GM18868 (cell line): Measurements from ENCODE around the gene TNIP1.

Experiments used
- ATAC-seq: cut with Tn5 transposase; IDR thresholded peaks from one replicate; pipeline ENCODE4 v1.9.1; 2021; ENCODE audit warnings: mild to moderate bottlenecking, moderate library complexity; ENCODE audit not compliant: unreplicated experiment

TNIP1 gene

DNA sequence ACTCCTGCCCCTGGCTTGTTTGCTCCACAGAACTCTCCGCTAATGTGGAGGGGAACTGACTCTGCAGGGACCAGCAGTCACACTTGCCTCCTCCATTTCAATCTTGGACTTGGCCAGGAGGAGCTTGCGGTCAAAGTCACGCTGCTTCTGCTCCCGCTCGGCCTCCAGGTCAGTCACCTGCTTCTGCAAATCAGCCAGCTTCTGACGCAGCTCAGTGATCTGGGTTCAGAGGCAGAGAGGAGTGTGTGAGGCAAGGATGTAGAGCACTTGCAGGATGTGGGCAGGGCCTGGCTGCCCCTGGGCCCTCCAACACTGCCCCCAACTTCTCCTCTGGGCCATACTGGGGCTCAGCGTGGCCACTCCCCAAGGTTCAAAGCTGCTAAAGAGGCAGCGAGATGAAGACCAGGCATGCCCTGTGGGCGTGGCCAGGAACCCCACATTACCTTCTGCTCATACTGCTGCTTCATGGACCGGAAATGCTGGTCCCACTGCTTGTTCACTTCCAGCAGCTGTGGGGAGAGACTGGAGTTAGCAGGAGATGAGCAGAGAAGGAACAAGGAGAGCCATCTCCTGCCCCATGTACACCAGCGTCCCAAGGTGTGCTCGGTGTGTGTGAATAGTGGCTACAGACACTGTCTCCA lies 38.3 kb downstream of the TNIP1 start:
- ATAC-seq: no peak

- ATAC-seq: no peak
These were observed 39.1 kb downstream of the TNIP1 start for GRCh38 chr5:151041577-151042268.

- ATAC-seq: no peak
These were observed 40.6 kb downstream of the TNIP1 start for GRCh38 chr5:151040211-151040747.

GRCh38 chr5:151039665-151040064 lies 41.2 kb downstream of the TNIP1 start:
- ATAC-seq: no peak

- no peak for ATAC-seq
These were observed 42.0 kb downstream of the TNIP1 start for GRCh38 chr5:151038801-151039238.

GRCh38 chr5:151038412-151038745 lies 42.5 kb downstream of the TNIP1 start:
- ATAC-seq: no peak

- no peak for ATAC-seq
These were observed 43.0 kb downstream of the TNIP1 start for GRCh38 chr5:151037561-151038411.

DNA sequence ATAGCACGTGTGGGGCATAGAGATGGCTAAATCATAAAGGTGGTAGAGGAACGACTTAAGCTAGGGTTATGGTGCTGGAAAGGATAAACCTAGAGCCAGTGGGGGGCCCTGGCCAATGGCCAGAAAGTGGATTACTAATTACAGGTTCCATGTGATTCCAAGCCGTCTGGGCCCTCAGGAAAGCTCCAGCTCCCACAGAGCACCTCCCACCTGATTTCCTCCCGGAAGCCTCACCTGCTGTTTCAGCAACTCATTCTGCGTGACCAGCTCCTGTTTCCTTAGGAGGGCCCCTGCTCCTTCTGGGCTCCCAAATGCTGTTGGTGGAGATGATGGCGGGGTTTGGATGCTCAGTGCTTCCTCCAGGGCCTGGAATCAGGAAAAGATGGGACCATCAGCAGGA lies 44.3 kb downstream of the TNIP1 start:
- no peak for ATAC-seq

- no peak for ATAC-seq
These were observed 46.1 kb downstream of the TNIP1 start for GRCh38 chr5:151034422-151035379.

GRCh38 chr5:151033217-151033934 lies 47.5 kb downstream of the TNIP1 start:
- ATAC-seq: no peak

DNA sequence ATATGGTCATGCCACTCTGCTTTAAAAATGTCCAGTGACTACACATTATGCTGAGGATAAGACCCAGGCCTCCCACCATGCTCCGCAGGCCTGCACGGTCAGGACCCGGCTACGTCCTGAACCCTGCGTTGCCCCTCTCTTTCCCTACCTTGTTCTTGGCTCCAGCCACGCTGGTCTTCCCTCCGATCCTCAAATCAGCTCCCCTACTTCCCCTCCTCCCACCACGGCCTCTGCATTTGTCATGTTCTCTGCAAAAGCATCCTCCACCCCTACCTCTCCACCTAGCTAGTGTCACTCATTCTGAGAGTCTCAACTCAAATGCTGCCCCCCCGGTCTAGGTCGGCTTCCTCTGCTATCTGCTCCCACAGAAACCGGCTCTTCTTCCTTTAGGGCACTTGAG lies 49.3 kb downstream of the TNIP1 start:
- no peak for ATAC-seq

DNA sequence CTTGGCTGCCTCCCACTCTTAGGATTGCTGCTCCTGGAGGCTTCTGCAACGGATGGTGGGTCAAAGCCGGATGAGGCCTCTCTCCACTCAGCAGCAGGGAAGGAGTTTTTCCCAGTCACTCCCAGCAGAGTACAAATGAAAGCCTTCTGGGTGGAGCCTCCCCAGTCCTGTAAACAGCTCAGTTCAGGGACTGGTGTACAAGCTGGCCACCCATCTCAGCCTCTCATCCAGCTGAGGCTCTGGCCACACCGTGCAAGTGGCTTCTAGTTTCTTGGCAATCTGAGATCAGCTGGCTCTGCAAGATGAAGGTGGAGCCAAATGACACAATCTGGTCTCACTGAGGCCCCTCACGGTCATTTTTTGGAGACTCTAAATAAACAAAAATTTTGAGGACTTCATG lies 50.5 kb downstream of the TNIP1 start:
- ATAC-seq: no peak

- ATAC-seq: no peak
These were observed 50.8 kb downstream of the TNIP1 start for GRCh38 chr5:151030056-151030336.

- ATAC-seq: no peak
These were observed 51.4 kb downstream of the TNIP1 start for GRCh38 chr5:151029179-151030055.

DNA sequence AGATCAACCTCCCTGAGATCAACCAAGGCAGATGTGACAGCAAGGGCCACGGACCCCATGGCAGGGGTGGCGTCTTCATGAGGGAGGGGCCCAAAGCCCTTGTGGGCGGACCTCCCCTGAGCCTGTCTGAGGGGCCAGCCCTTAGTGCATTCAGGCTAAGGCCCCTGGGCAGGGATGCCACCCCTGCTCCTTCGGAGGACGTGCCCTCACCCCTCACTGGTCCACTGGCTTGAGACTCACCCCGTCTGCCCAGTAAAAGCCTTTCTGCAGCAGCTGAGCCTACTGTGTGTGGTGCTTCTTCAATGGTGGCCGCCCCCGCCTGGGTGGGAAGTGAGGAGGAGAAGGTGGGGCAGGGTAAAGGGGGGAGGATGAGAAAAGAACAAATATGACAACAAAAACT lies 52.1 kb downstream of the TNIP1 start:
- no peak for ATAC-seq

GRCh38 chr5:151027961-151028479 lies 52.8 kb downstream of the TNIP1 start:
- ATAC-seq: no peak

DNA sequence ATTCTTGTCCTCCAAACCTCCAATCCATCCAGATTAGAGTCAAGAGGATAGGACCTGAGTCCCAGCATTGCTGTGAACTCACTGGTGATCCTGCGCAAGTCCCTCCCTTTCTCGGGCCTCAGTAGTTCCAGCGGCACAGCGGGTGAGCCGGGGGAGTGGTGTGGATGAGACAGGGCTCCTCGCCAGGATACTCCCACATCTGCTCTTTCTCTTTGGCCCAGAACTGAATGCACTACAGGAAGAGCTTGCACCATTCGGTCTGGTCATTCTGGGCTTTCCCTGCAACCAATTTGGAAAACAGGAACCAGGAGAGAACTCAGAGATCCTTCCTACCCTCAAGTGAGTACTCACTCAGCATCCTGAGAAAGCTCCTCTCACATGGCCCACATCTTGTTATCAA lies 54.2 kb downstream of the TNIP1 start:
- no peak for ATAC-seq

GRCh38 chr5:151026088-151026487 lies 54.7 kb downstream of the TNIP1 start:
- ATAC-seq: no peak

GRCh38 chr5:151025250-151025606 lies 55.6 kb downstream of the TNIP1 start:
- ATAC-seq: no peak
